PFSK-1 (cell line): Measurements from ENCODE around the gene DEFB123.

Experiments used
- FOXP2 ChIP-seq: optimal IDR thresholded peaks from 2 replicates; pipeline ENCODE3; 2011; ENCODE audit warnings: borderline replicate concordance, control low read depth, inconsistent platforms; ENCODE audit not compliant: insufficient read depth; ENCODE audit errors: extremely low read length, extremely low read depth
- POLR2AphosphoS5 ChIP-seq: IDR thresholded peaks from 2 replicates; pipeline ENCODE4 v1.6.1; 2012; ENCODE audit warnings: low read depth, mild to moderate bottlenecking, control low read depth, low read length, moderate library complexity
- REST ChIP-seq, 2 experiments: IDR thresholded peaks; 2 replicates each; pipeline versions ENCODE4 v1.6.1 to v1.8.0; 2011 to 2012; ENCODE audit warnings: low read depth in 2 of 2, low read length in 2 of 2, control low read depth in 1 of 2, inconsistent platforms in 1 of 2, mild to moderate bottlenecking in 1 of 2, moderate library complexity in 1 of 2; ENCODE audit not compliant: insufficient read depth in 1 of 2
- SIN3A ChIP-seq: IDR thresholded peaks from 2 replicates; pipeline ENCODE4 v1.6.1; 2012; ENCODE audit warnings: mild to moderate bottlenecking, low read length, moderate library complexity, borderline replicate concordance; ENCODE audit not compliant: insufficient read depth
- TAF1 ChIP-seq: IDR thresholded peaks from 2 replicates; pipeline ENCODE4 v1.6.1; 2012; ENCODE audit warnings: low read length, control low read depth, borderline replicate concordance; ENCODE audit not compliant: insufficient read depth

The DEFB123 gene

GRCh38 chr20:31490752-31491151 lies 50.3 kb downstream of the DEFB123 start:
- TF ChIP-seq FOXP2 (no peak), POLR2AphosphoS5 (no peak), TAF1 (no peak), REST (IDR thresholded peaks at IDR 0.05; ENCODE audit: insufficient read depth in 1 of 2, low read depth in 2 of 2, low read length in 2 of 2) (no peak), SIN3A (no peak)

DNA sequence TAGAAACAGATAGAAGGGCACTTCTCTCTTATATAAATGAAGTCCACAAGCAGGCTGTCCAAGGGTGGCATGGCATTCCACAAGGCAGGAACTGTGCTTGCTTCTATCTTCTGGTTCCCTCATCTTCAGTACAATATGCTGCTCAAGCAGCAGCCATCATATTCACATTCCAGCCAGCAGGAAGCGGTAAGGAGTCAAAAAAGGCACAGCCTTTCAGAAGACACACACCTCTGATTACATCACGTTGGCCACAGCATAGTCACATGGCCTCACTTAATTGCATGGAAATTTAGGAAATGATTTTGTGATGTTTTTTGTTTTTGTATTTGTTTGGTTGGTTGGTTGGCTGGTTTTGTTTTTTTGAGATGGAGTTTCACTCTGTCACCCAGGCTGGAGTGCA lies 53.7 kb downstream of the DEFB123 start:
- no peak for TF ChIP-seq FOXP2
- no peak for TF ChIP-seq TAF1
- TF ChIP-seq SIN3A = no peak
- no peak for TF ChIP-seq REST (IDR thresholded peaks at IDR 0.05; ENCODE audit: insufficient read depth in 1 of 2, low read depth in 2 of 2, low read length in 2 of 2)

- no peak for TF ChIP-seq POLR2AphosphoS5
- no peak for TF ChIP-seq REST (IDR thresholded peaks at IDR 0.05; ENCODE audit: insufficient read depth in 1 of 2, low read depth in 2 of 2, low read length in 2 of 2)
- TF ChIP-seq SIN3A = no peak
These were observed 56.4 kb downstream of the DEFB123 start for GRCh38 chr20:31496761-31497295.

DNA sequence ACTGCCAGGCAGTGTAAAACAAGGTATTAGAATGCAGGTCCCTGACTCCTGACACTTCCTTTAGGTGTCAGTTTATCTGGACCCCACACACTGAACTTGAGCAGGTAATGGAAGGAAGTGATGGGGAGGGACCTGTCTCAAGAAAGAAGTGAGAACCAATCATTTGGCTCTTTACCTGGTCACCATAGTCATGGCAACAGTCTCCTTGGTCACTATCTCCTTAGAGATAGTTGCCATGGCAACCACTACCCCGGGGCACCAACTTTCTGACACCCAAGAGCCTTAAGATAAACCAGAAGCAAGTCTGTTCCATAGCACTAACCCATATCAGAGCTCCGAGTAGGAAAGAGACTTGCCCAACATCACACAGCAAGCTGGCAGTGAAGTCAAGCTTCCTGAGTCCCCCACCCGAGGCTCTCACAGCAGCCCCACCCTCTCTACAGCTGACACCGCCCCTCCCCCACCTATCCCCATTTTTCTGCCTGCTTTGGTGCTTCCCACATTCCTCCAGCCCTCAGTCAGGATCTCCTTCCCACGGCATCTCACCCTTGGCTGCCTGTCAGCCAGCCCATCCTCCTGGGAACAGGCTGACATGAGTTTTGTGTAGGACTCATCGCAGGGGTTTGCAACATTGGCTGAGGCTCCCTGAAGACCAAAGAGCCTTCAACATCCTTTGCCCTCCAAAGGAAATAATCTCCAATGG lies 57.6 kb downstream of the DEFB123 start:
- no peak for TF ChIP-seq TAF1
- no peak for TF ChIP-seq FOXP2
- no peak for TF ChIP-seq REST (IDR thresholded peaks at IDR 0.05; ENCODE audit: insufficient read depth in 1 of 2, low read depth in 2 of 2, low read length in 2 of 2)
- no peak for TF ChIP-seq SIN3A
